HepG2 (cell line): ENCODE measurements around the gene VWA2. TPM values are rescaled to one million over a fixed set of nuclear protein-coding genes. Genes with fewer than 3 reads are reported as not detected.
A peak's percentile ranks its signal among the peaks of the same experiment; 100 is the strongest.

ENCODE experiments used
- ATAC-seq: fragments of 200-7000 bp; cut with Tn5 transposase; 3 replicates; pipeline ENCODE4 v1.9.1; 2020; ENCODE audit warnings: mild to moderate bottlenecking, moderate library complexity
- BruUV-seq: library from RNA; stranded (reverse); fragments of 400-500 nt; replicated peaks from 2 replicates; lab custom pipeline; 2021; lab: Mats Ljungman, UMichigan
- CTCF ChIA-PET: fragments of 300-600 bp; formaldehyde crosslinking; extraction: SDS; loops from one replicate; lab custom pipeline; 2021; ENCODE audit warnings: low total read pairs, inconsistent platforms, low intra/inter-chr PET ratio; lab: Yijun Ruan, JAX
- POLR2A ChIA-PET: fragments of 350-600 bp; sonication (Branson Sonifier 250); formaldehyde crosslinking; loops from one replicate; lab custom pipeline; 2020; ENCODE audit warnings: antibody characterized with exemption, inconsistent platforms; lab: Yijun Ruan, JAX
- DNase-seq: peaks from one replicate; pipeline ENCODE4 v3.0.0-alpha.2; 2015; ENCODE audit warnings: low spot score
- FAIRE-seq: peaks from 3 replicates; lab custom pipeline; 2011; peaks lifted over from hg19 to GRCh38; lab: Jason Lieb, UNC
- H2AFZ ChIP-seq: one replicate; pipeline ENCODE4 v1.6.1; 2011; ENCODE audit warnings: low read length, inconsistent platforms
- H3K27ac ChIP-seq: fragments of 300-600 bp; 3 replicates; pipeline ENCODE4 v1.8.0; 2011; ENCODE audit warnings: mixed run types, mild to moderate bottlenecking, mixed read lengths, low read length, inconsistent platforms; ENCODE audit not compliant: insufficient read depth; ENCODE audit errors: extremely low read length
- H3K27me3 ChIP-seq, 2 experiments: fragments of 200-600 bp in 1 of 2; 2 replicates in 1 of 2; 3 replicates in 1 of 2; pipeline versions ENCODE4 v1.6.0 to v1.8.0; 2011; ENCODE audit warnings: low read length in 2 of 2, mild to moderate bottlenecking in 2 of 2, moderate library complexity in 2 of 2, inconsistent platforms in 1 of 2; ENCODE audit not compliant: insufficient read depth in 2 of 2, control insufficient read depth in 1 of 2
- H3K36me3 ChIP-seq, 2 experiments: fragments of 200-600 bp in 1 of 2; replicated peaks in 1 of 2; 2 replicates in 1 of 2; 3 replicates in 1 of 2; pipeline versions ENCODE4 v1.5.1 to v1.8.0; 2011; ENCODE audit warnings: low read length in 2 of 2, inconsistent platforms in 1 of 2; ENCODE audit not compliant: insufficient read depth in 2 of 2, control insufficient read depth in 1 of 2
- H3K4me1 ChIP-seq: 2 replicates; pipeline ENCODE4 v1.5.1; 2012; ENCODE audit warnings: low read length, inconsistent platforms; ENCODE audit not compliant: insufficient read depth
- H3K4me2 ChIP-seq: 2 replicates; pipeline ENCODE4 v1.6.0; 2011; ENCODE audit warnings: low read depth, low read length, inconsistent platforms
- H3K4me3 ChIP-seq, 3 experiments: fragments of 200-600 bp in 1 of 3; sonication (generic), shearing (Covaris generic) in 1 of 3; replicated peaks in 1 of 3; 2 replicates each; pipeline ENCODE4 v1.5.1; 2011 to 2016; ENCODE audit warnings: low read length in 3 of 3, inconsistent platforms in 2 of 3, low read depth in 2 of 3, mild to moderate bottlenecking in 2 of 3, control low read depth in 1 of 3, mixed read lengths in 1 of 3; ENCODE audit not compliant: insufficient read depth in 1 of 3
- H3K79me2 ChIP-seq: one replicate; pipeline ENCODE4 v1.6.1; 2011; ENCODE audit warnings: low read length, inconsistent platforms; ENCODE audit not compliant: insufficient read depth
- H3K9ac ChIP-seq: 2 replicates; pipeline ENCODE4 v1.6.0; 2011; ENCODE audit warnings: mild to moderate bottlenecking, low read depth, low read length, inconsistent platforms; ENCODE audit not compliant: insufficient read depth
- H3K9me3 ChIP-seq: 2 replicates; pipeline ENCODE4 v1.5.1; 2012; ENCODE audit warnings: mild to moderate bottlenecking, low read length
- H4K20me1 ChIP-seq: 2 replicates; pipeline ENCODE4 v1.6.0; 2011; ENCODE audit warnings: inconsistent platforms, mild to moderate bottlenecking, low read length, moderate library complexity; ENCODE audit not compliant: insufficient read depth
- CTCF ChIP-seq: sonication (generic); formaldehyde crosslinking; IDR thresholded peaks from 2 replicates; pipeline ENCODE4 v1.5.0; 2020; ENCODE audit warnings: mild to moderate bottlenecking, missing genetic modification reagents, moderate library complexity
- GMEB1 ChIP-seq: sonication (generic); formaldehyde crosslinking; IDR thresholded peaks from 2 replicates; pipeline ENCODE4 v1.5.1; 2020; ENCODE audit warnings: missing genetic modification reagents, mild to moderate bottlenecking, borderline replicate concordance
- KAT7 ChIP-seq: IDR thresholded peaks from 2 replicates; pipeline ENCODE4 v1.6.1; 2018; ENCODE audit warnings: borderline replicate concordance, missing compliant biosample characterization
- NR2C2 ChIP-seq: sonication (generic); formaldehyde crosslinking; IDR thresholded peaks from 2 replicates; pipeline ENCODE4 v1.4.0; 2020; ENCODE audit warnings: missing genetic modification reagents, mild to moderate bottlenecking, moderate library complexity, borderline replicate concordance
- REXO4 ChIP-seq: sonication (generic); formaldehyde crosslinking; IDR thresholded peaks from 2 replicates; pipeline ENCODE4 v1.8.0; 2022; ENCODE audit warnings: missing genetic modification reagents, mild to moderate bottlenecking, borderline replicate concordance
- ZNF296 ChIP-seq: sonication (generic); formaldehyde crosslinking; conservative IDR thresholded peaks from 2 replicates; pipeline ENCODE4 v1.5.0; 2020; ENCODE audit warnings: mild to moderate bottlenecking, missing genetic modification reagents
- ZNF563 ChIP-seq: sonication (generic); formaldehyde crosslinking; IDR thresholded peaks from 2 replicates; pipeline ENCODE4 v1.8.0; 2022; ENCODE audit warnings: mild to moderate bottlenecking, moderate library complexity, missing genetic modification reagents
- ZNF597 ChIP-seq: sonication (generic); formaldehyde crosslinking; IDR thresholded peaks from 2 replicates; pipeline ENCODE4 v1.5.0; 2020; ENCODE audit warnings: missing genetic modification reagents
- ZSCAN31 ChIP-seq: sonication (generic); formaldehyde crosslinking; IDR thresholded peaks from 2 replicates; pipeline ENCODE4 v1.5.0; 2020; ENCODE audit warnings: low read depth, mild to moderate bottlenecking, missing genetic modification reagents
- WGBS: methylation state at CpG from one replicate; pipeline ENCODE4 v1.1.6; 2017; ENCODE audit warnings: low lambda C conversion rate; 5-methylcytosine and 5-hydroxymethylcytosine counted together
- in situ Hi-C: cut with HindIII; loops from 2 replicates; pipeline ENCODE4 v1.10.0; 2017; ENCODE audit warnings: low pct_unique_long_range_greater_than_20kb; ENCODE audit not compliant: extremely low pct_ligation_motif_present
- intact Hi-C: fragments of 100-400 bp; cut with micrococcal nuclease; formaldehyde crosslinking; loops from one replicate; pipeline ENCODE4 v1.10.0; 2022; ENCODE audit not compliant: unreplicated experiment
- polyA plus RNA-seq, 8 experiments: library from polyadenylated mRNA; depleted of rRNA in 3 of 8; stranded (reverse) in 7 of 8; unstranded in 1 of 8; fragments of >200 nt; fragmentation: Illumina TruSeq in 4 of 8; extraction: Trizol in 4 of 8; gene quantifications; 2 replicates each; pipeline versions ENCODE4 v1.2.1 to v1.2.3, GENCODE V29; 2011 to 2016; ENCODE audit warnings: low read depth in 4 of 8, missing spikeins in 1 of 8, mixed read lengths in 1 of 8; ENCODE audit not compliant: insufficient read depth in 1 of 8
- total RNA-seq, 5 experiments: library from RNA; depleted of rRNA; stranded (reverse); fragments of >200 nt; fragmentation: Illumina TruSeq; extraction: Trizol; gene quantifications; 2 replicates each; pipeline ENCODE4 v1.2.3, GENCODE V29; 2016; ENCODE audit warnings: low read depth in 1 of 5

Gene VWA2
- total and polyA plus RNA-seq, 2 of the 13 experiments (the other 11 are each of a cell fraction or from before 2014, with no cell fraction given) = not detected

- no peak for TF ChIP-seq ZSCAN31 (CRISPR knock-in tag)
These were observed 61.1 kb downstream of the VWA2 start (continued) for GRCh38 chr10:114300036-114300645.

GRCh38 chr10:114301177-114301576 is 62.1 kb downstream of the VWA2 start:
- no TSS peak for BruUV-seq
- FAIRE-seq (no peak), DNase-seq (no peak), ATAC-seq (peak; percentile 39)
- intact Hi-C loops (loop anchor here (5.0 kb wide), 1 partner anchor 156 kb away; no protein-coding TSS in a partner anchor), in situ Hi-C loops (loop anchor here (10.0 to 25.0 kb wide), 2 partner anchors 404 to 836 kb away; no protein-coding TSS in a partner anchor)
- no peaks in the 10 kb centered on the region for H4K20me1 ChIP-seq
- CTCF ChIA-PET = no interaction called here
- no peaks in the 10 kb centered on the region; a peak in 1 of 5 replicates for H3K36me3 ChIP-seq
- no CpG with 5 or more reads among the region's 9 CpGs for WGBS
- POLR2A ChIA-PET = no interaction called here
- no peak overlapping the region for H3K27ac ChIP-seq
- H3K9ac ChIP-seq = no peak overlapping the region
- TF ChIP-seq NR2C2 (CRISPR knock-in tag) (no peak), CTCF (CRISPR knock-in tag) (peak; percentile 51), GMEB1 (CRISPR knock-in tag) (no peak), ZNF296 (CRISPR knock-in tag) (no peak), REXO4 (CRISPR knock-in tag) (no peak), KAT7 (CRISPR knock-in tag) (no peak), ZNF563 (CRISPR knock-in tag) (peak; percentile 93), ZNF597 (CRISPR knock-in tag) (no peak)
- no peak overlapping the region for H3K4me3 ChIP-seq
- no peak overlapping the region for H3K4me2 ChIP-seq
- H3K9me3 ChIP-seq = peaks cover 5% of the 10 kb centered on the region; the same call in 1 of the 2 replicates
- no peaks in the 10 kb centered on the region for H3K79me2 ChIP-seq
- H3K27me3 ChIP-seq = peaks cover 0 to 21% of the 10 kb centered on the region in 2 experiments; a peak in 1 of 5 replicates
- H2AFZ ChIP-seq = no peak overlapping the region
- H3K4me1 ChIP-seq = peaks cover 5% of the 10 kb centered on the region; the same call in 1 of the 2 replicates
